SH-SY5Y (cell line): ENCODE data around the gene ATRN.

Experiments used
- GATA2 ChIP-seq: IDR thresholded peaks from 2 replicates; pipeline ENCODE4 v1.6.1; 2011; ENCODE audit warnings: mild to moderate bottlenecking, low read depth, low read length
- GATA3 ChIP-seq: IDR thresholded peaks from 2 replicates; pipeline ENCODE4 v1.6.1; 2011; ENCODE audit warnings: low read depth, mild to moderate bottlenecking, low read length, moderate library complexity

DNA sequence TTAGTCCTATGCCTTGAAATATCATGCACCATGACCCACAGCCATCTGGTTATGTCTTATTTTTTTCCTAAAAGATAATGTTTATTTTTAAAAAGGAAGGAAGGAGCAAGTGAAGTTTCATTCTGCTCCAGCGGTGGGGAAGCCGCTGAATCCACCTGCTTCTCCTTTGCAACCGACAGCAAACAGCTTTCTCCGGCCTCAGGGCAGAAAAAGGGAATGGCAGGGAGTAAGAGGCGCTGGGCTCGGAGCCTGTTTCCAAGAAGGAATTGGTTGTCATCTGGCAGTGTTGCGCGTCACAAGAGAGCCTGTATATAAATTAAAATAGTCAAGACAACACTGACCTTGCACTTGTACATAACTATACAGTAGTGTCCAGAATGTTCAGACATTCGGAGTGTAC is 178.1 kb downstream of the ATRN start:
- TF ChIP-seq GATA2 (no peak), GATA3 (no peak)
